Tibial artery (tissue), 4 donors: Measurements from ENCODE around the gene ATF7IP2.
"Not testable (repeated sequence)": the region's sequence is repeated elsewhere in the genome, so short reads cannot be mapped to it uniquely, and the experiment has no call there.

Experiments
- DNase-seq, 2 donors: peaks; one replicate each; pipeline ENCODE4 v3.0.0-alpha.2; 2019
- H3K27ac ChIP-seq, 2 donors: fragments of 200-600 bp; sonication (generic) in 1 of 2; 1 replicate in 1 of 2; 2 replicates in 1 of 2; pipeline ENCODE4 v1.5.1; 2018 to 2019; ENCODE audit warnings: mild to moderate bottlenecking in 1 of 2
- H3K27me3 ChIP-seq, 2 donors: fragments of 200-600 bp; sonication (generic) in 1 of 2; one replicate each; pipeline versions ENCODE4 v1.5.1 to v1.6.0; 2016 to 2019
- H3K36me3 ChIP-seq, 3 donors: fragments of 200-600 bp; sonication (generic) in 2 of 3; one replicate each; pipeline ENCODE4 v1.5.1; 2016 to 2019; ENCODE audit warnings: mild to moderate bottlenecking in 2 of 3
- H3K4me1 ChIP-seq, 4 donors: fragments of 200-600 bp; sonication (generic) in 2 of 4; 1 replicate in 3 of 4; 2 replicates in 1 of 4; pipeline ENCODE4 v1.5.1; 2016 to 2019
- H3K4me3 ChIP-seq, 2 donors: fragments of 200-600 bp; sonication (generic) in 1 of 2; 1 replicate in 1 of 2; 2 replicates in 1 of 2; pipeline ENCODE4 v1.5.1; 2018 to 2019; ENCODE audit warnings: mild to moderate bottlenecking in 2 of 2
- H3K9me3 ChIP-seq, 3 donors: fragments of 200-600 bp; sonication (generic) in 1 of 3; one replicate each; pipeline ENCODE4 v1.5.1; 2016 to 2019
- CTCF ChIP-seq, 2 experiments: fragments of 200-600 bp in 1 of 2; fragments of 450-650 bp in 1 of 2; IDR thresholded peaks; one replicate each; pipeline ENCODE4 v1.5.1; 2017 to 2019; ENCODE audit warnings: antibody characterized with exemption in 2 of 2, mild to moderate bottlenecking in 1 of 2, moderate library complexity in 1 of 2
- intact Hi-C: fragments of 100-400 bp; cut with DNase I; formaldehyde crosslinking; loops from one replicate; pipeline ENCODE4 v1.15.0; 2023; ENCODE audit warnings: low total_unique reads

The ATF7IP2 gene

GRCh38 chr16:10408824-10409381, 23.0 kb downstream of the ATF7IP2 start:
- TF ChIP-seq CTCF (IDR thresholded peaks at IDR 0.05): no peak
- peaks cover 0 to 43% (median 38%) of the 10 kb centered on the region in 3 donors for H3K9me3 ChIP-seq
- no peaks in the 10 kb centered on the region for H3K27me3 ChIP-seq
- no peak overlapping the region for H3K4me3 ChIP-seq
- intact Hi-C loops: no loop called here
- no peak overlapping the region for H3K27ac ChIP-seq
- no peak for DNase-seq
- H3K4me1 ChIP-seq: no peaks in the 10 kb centered on the region
- no peaks in the 10 kb centered on the region for H3K36me3 ChIP-seq

DNA sequence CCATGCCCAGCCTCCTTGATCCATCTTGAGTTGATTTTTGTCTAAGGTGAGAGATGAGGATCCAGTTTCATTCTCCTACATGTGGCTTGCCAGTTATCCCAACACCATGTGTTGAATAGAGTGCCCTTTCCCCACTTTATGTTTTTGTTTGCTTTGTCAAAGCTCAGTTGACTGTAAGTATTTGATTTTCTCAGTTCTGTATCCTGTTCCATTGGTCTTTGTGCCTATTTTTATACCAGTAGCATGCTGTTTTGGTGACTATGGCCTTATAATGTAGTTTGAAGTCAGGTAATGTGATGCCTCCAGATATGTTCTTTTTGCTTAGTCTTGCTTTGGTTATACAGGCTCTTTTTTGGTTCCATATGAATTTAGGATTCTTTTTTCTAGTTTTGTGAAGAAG, 23.9 kb downstream of the ATF7IP2 start:
- not testable (repeated sequence) for DNase-seq

DNA sequence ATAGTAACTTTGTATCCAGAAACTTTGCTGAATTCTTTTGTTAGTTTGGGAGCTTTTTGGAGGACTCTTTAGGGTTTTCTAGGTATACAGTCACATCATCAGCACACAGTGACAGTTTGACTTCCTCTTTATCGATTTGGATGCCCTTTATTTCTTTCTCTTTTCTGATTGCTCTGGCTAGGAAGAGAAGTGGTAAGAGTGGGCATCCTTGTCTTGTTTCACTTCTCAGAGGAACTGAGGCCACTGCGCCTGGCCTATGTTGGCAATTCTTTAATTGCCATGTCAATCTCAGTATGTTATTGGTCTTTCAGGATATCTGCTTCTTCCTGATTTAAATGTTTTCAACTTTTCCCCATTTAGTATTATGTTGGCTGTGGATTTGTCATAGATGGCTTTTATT, 24.6 kb downstream of the ATF7IP2 start:
- Histone ChIP-seq H3K4me3 (no peak overlapping the region), H3K36me3 (peaks cover 0 to 4% (median 0%) of the 10 kb centered on the region in 3 donors), H3K27me3 (no peaks in the 10 kb centered on the region), H3K27ac (no peak overlapping the region), H3K4me1 (no peaks in the 10 kb centered on the region), H3K9me3 (peaks cover 0 to 53% (median 38%) of the 10 kb centered on the region in 3 donors)
- no peak for TF ChIP-seq CTCF (IDR thresholded peaks at IDR 0.05)
- intact Hi-C loops: no loop called here
- DNase-seq: no peak

More for the DNA sequence above, 23.9 kb downstream of the ATF7IP2 start:
- H3K27ac ChIP-seq, H3K4me1 ChIP-seq, intact Hi-C loops, H3K4me3 ChIP-seq, H3K27me3 ChIP-seq, H3K36me3 ChIP-seq: not testable (repeated sequence)
- H3K9me3 ChIP-seq: peaks cover 0 to 46% (median 38%) of the 10 kb centered on the region in 3 donors

GRCh38 chr16:10412935-10413601, 27.2 kb downstream of the ATF7IP2 start:
- intact Hi-C loops: no loop called here

GRCh38 chr16:10418204-10418603, 32.3 kb downstream of the ATF7IP2 start:
- H3K4me1 ChIP-seq, H3K27ac ChIP-seq, H3K4me3 ChIP-seq, H3K27me3 ChIP-seq, DNase-seq, intact Hi-C loops: not testable (repeated sequence)
- H3K36me3 ChIP-seq: peaks cover 0 to 11% (median 0%) of the 10 kb centered on the region in 3 donors
- H3K9me3 ChIP-seq: peaks cover 4 to 43% (median 12%) of the 10 kb centered on the region in 3 donors

More at GRCh38 chr16:10412935-10413601, 27.2 kb downstream of the ATF7IP2 start:
- no peak for DNase-seq
- Histone ChIP-seq H3K27ac (no peak overlapping the region), H3K4me1 (no peaks in the 10 kb centered on the region), H3K9me3 (peaks cover 1 to 65% (median 41%) of the 10 kb centered on the region in 3 donors), H3K36me3 (peaks cover 0 to 9% (median 0%) of the 10 kb centered on the region in 3 donors), H3K27me3 (no peaks in the 10 kb centered on the region), H3K4me3 (no peak overlapping the region)
- TF ChIP-seq CTCF (IDR thresholded peaks at IDR 0.05): no peak

DNA sequence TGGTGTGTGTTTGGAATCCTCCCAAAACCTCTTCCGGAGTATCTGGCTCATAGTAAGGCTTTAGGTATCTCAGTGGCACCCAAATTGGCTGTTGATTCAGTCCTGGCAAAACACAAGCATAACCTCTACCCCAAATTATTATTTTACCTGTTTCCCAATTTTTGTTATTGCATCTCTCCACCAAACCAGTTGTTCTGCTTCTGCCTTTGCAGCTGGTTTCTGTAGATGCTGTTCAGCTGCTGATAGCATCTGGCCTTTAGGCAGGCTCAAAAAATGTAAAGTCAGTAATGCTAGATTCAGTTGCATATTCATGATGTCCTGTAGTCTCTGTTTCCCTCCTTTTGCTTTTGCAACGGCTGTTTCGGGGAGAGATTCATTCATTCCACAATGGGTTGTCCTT, 33.8 kb downstream of the ATF7IP2 start:
- Histone ChIP-seq H3K4me1 (no peaks in the 10 kb centered on the region), H3K27ac (no peak overlapping the region), H3K36me3 (peaks cover 0 to 10% (median 0%) of the 10 kb centered on the region in 3 donors), H3K4me3 (no peak overlapping the region), H3K9me3 (peaks cover 4 to 32% (median 4%) of the 10 kb centered on the region in 3 donors), H3K27me3 (no peaks in the 10 kb centered on the region)
- DNase-seq: no peak
- intact Hi-C loops: no loop called here
- TF ChIP-seq CTCF (IDR thresholded peaks at IDR 0.05): no peak
